ENCODE results near the gene KRTAP10-6. TPM values are rescaled to one million over a fixed set of nuclear protein-coding genes. Genes with fewer than 3 reads are reported as not detected.

Gene KRTAP10-6
- total RNA-seq, 1 experiment from 2014 or later, result not detected

- no peaks in the 10 kb centered on the region for H3K9me2 ChIP-seq (ENCODE audit: insufficient read depth)
Observed at GRCh38 chr21:44556879-44557278, 35.4 kb downstream of the KRTAP10-6 start.

More at GRCh38 chr21:44556879-44557278, 35.4 kb downstream of the KRTAP10-6 start:
- ChIA-PET POLR2A (no interaction called here), RAD21 (ENCODE audit: low non-redundant PET in 1 of 2, low total read pairs in 2 of 2, uncharacterized antibody in 2 of 2, unreplicated experiment in 2 of 2) (no interaction called here), CTCF (no interaction called here)
- TF ChIP-seq POLR2A (IDR thresholded peaks at IDR 0.05; ENCODE audit: borderline replicate concordance, extremely low read depth, insufficient read depth, insufficient read length) (no peak), ELF1 (IDR thresholded peaks at IDR 0.05; ENCODE audit: borderline replicate concordance, low read depth) (no peak), ZFX (IDR thresholded peaks at IDR 0.05) (no peak), CTCF (IDR thresholded peaks at IDR 0.05 in 2 of 3, conservative IDR thresholded peaks at IDR 0.05 in 1 of 3; ENCODE audit: borderline replicate concordance in 1 of 3, insufficient read depth in 1 of 3, low read depth in 2 of 3, low read length in 2 of 3) (no peak), CBX3 (IDR thresholded peaks at IDR 0.05; ENCODE audit: low read depth) (no peak), ZBTB33 (IDR thresholded peaks at IDR 0.05; ENCODE audit: extremely low read depth, insufficient replicate concordance, low read length) (no peak)
- no TSS peak for BruUV-seq (replicated peaks)
- H3K36me3 ChIP-seq (ENCODE audit: control insufficient read depth in 1 of 2, insufficient read depth in 2 of 2, low read length in 2 of 2), result no peaks in the 10 kb centered on the region
- H3K4me1 ChIP-seq (ENCODE audit: control insufficient read depth in 1 of 2, insufficient read depth in 2 of 2, low read length in 2 of 2), result no peaks in the 10 kb centered on the region
- H2AFZ ChIP-seq (ENCODE audit: low read depth, low read length, poor library complexity, severe bottlenecking), result no peak overlapping the region
- H3K79me2 ChIP-seq (ENCODE audit: insufficient read depth, low read length), result no peaks in the 10 kb centered on the region
- ATAC-seq (no peak), DNase-seq (ENCODE audit: low read depth, low spot score) (no peak)
- H3K27me3 ChIP-seq (ENCODE audit: insufficient read depth, low read length), result no peaks in the 10 kb centered on the region; the same call in 1 of the 2 replicates
- no peaks in the 10 kb centered on the region for H4K20me1 ChIP-seq (ENCODE audit: insufficient read depth)
- no peak overlapping the region for H3K27ac ChIP-seq (ENCODE audit: low read depth, low read length)
- intact Hi-C loops (cut with micrococcal nuclease), result no loop called here
- H3K9ac ChIP-seq (ENCODE audit: low read length), result no peak overlapping the region
- no peak overlapping the region for H3K4me2 ChIP-seq (ENCODE audit: low read length)
- H3K9me3 ChIP-seq (ENCODE audit: control insufficient read depth in 1 of 2, insufficient read depth in 1 of 2, low read depth in 1 of 2, low read length in 2 of 2), result no peaks in the 10 kb centered on the region
- H3K4me3 ChIP-seq (replicated peaks in 1 of 2; ENCODE audit: low read depth in 1 of 2, low read length in 2 of 2), result no peak overlapping the region

All from HCT116 (cell line).